A549 (cell line): ENCODE results near the gene NKIRAS1. TPM values are rescaled to one million over a fixed set of nuclear protein-coding genes. Genes with fewer than 3 reads are reported as not detected.

Experiments used
- ATAC-seq, 2 experiments: fragments of 200-7000 bp in 1 of 2; fragments of >200 bp in 1 of 2; cut with Nextera tagmentation in 1 of 2; cut with Tn5 transposase in 1 of 2; 3 replicates each; pipeline versions ENCODE4 v1.8.0 to v1.9.1; 2018 to 2020; ENCODE audit warnings: mild to moderate bottlenecking in 1 of 2, moderate library complexity in 1 of 2
- CTCF ChIA-PET: fragments of 300-600 bp; sonication (Branson Sonifier 250); formaldehyde crosslinking; extraction: SDS; loops from one replicate; lab custom pipeline; 2021; ENCODE audit warnings: antibody characterized with exemption, inconsistent platforms; lab: Yijun Ruan, JAX
- POLR2A ChIA-PET: fragments of 350-600 bp; formaldehyde crosslinking; extraction: SDS; loops from one replicate; lab custom pipeline; 2021; ENCODE audit warnings: antibody characterized with exemption, inconsistent platforms; lab: Yijun Ruan, JAX
- DNase-seq, 2 experiments: peaks; one replicate each; pipeline versions ENCODE4 v3.0.0 to v3.0.0-alpha.2; 2011 to 2016; ENCODE audit warnings: low read depth in 1 of 2, low spot score in 1 of 2
- FAIRE-seq: peaks from 2 replicates; lab custom pipeline; 2011; peaks lifted over from hg19 to GRCh38; lab: Jason Lieb, UNC
- H3K27ac ChIP-seq, 2 experiments: fragments of >200 bp; sonication (Bioruptor Twin); formaldehyde crosslinking; 3 replicates each; pipeline ENCODE4 v1.5.1; 2016 to 2017
- H3K4me1 ChIP-seq: fragments of >200 bp; sonication (Bioruptor Twin); formaldehyde crosslinking; 3 replicates; pipeline ENCODE4 v1.6.1; 2016
- H3K4me2 ChIP-seq: fragments of >200 bp; sonication (Bioruptor Twin); formaldehyde crosslinking; 3 replicates; pipeline ENCODE4 v1.6.1; 2016
- H3K4me3 ChIP-seq: fragments of >200 bp; sonication (Bioruptor Twin); formaldehyde crosslinking; 3 replicates; pipeline ENCODE4 v1.5.1; 2016
- H3K9me3 ChIP-seq: fragments of >200 bp; sonication (Bioruptor Twin); formaldehyde crosslinking; 3 replicates; pipeline ENCODE4 v1.6.1; 2016
- BHLHE40 ChIP-seq: IDR thresholded peaks from 2 replicates; pipeline ENCODE4 v1.6.1; 2012; ENCODE audit warnings: low read depth, low read length, inconsistent platforms
- CBX8 ChIP-seq: fragments of 200-600 bp; sonication (generic); IDR thresholded peaks from 2 replicates; pipeline ENCODE4 v1.6.1; 2016
- ESRRA ChIP-seq: fragments of 150-350 bp; IDR thresholded peaks from 2 replicates; pipeline ENCODE4 v1.6.1; 2014; ENCODE audit warnings: mild to moderate bottlenecking, low read length, borderline replicate concordance
- FOSL2 ChIP-seq, 2 experiments: fragments of 450-650 bp in 1 of 2; fragments of >200 bp in 1 of 2; sonication (Bioruptor Twin) in 1 of 2; formaldehyde crosslinking; IDR thresholded peaks; 2 replicates each; pipeline versions ENCODE4 v1.5.0 to v1.6.1; 2016 to 2020; ENCODE audit warnings: mild to moderate bottlenecking in 1 of 2, moderate library complexity in 1 of 2
- FOXS1 ChIP-seq: fragments of 250-450 bp; sonication (Bioruptor Pico); IDR thresholded peaks from 2 replicates; pipeline ENCODE4 v1.5.0; 2020; ENCODE audit warnings: mild to moderate bottlenecking, moderate library complexity
- KDM1A ChIP-seq: fragments of 200-600 bp; sonication (generic); IDR thresholded peaks from 2 replicates; pipeline ENCODE4 v1.6.1; 2016; ENCODE audit warnings: low read depth, mild to moderate bottlenecking
- MAFK ChIP-seq: fragments of 450-650 bp; IDR thresholded peaks from 2 replicates; pipeline ENCODE4 v1.6.1; 2014; ENCODE audit not compliant: partially characterized antibody
- MYC ChIP-seq: IDR thresholded peaks from 2 replicates; pipeline ENCODE4 v1.6.1; 2012; ENCODE audit warnings: mild to moderate bottlenecking, inconsistent platforms, low read length, improper control_type of control experiment, borderline replicate concordance
- NPAS2 ChIP-seq: fragments of 250-450 bp; sonication (Bioruptor Pico); IDR thresholded peaks from 2 replicates; pipeline ENCODE4 v1.8.0; 2022; ENCODE audit warnings: mild to moderate bottlenecking, moderate library complexity, borderline replicate concordance
- NR3C1 ChIP-seq: fragments of >200 bp; sonication (Bioruptor Twin); formaldehyde crosslinking; IDR thresholded peaks from 3 replicates; pipeline ENCODE4 v1.6.1; 2017
- PHF8 ChIP-seq: fragments of 200-600 bp; sonication (generic); IDR thresholded peaks from 2 replicates; pipeline ENCODE4 v1.6.1; 2016; ENCODE audit warnings: low read depth, mild to moderate bottlenecking, antibody characterized with exemption, moderate library complexity, borderline replicate concordance
- POLR2AphosphoS2 ChIP-seq: conservative IDR thresholded peaks from 2 replicates; pipeline ENCODE4 v1.6.1; 2012; ENCODE audit warnings: low read length, improper control_type of control experiment, inconsistent platforms
- RARB ChIP-seq: fragments of 250-450 bp; sonication (Bioruptor Pico); IDR thresholded peaks from 2 replicates; pipeline ENCODE4 v1.8.0; 2021; ENCODE audit warnings: mild to moderate bottlenecking, moderate library complexity
- ZFP36 ChIP-seq: fragments of 450-650 bp; IDR thresholded peaks from 2 replicates; pipeline ENCODE4 v1.6.1; 2014; ENCODE audit warnings: borderline replicate concordance; ENCODE audit not compliant: partially characterized antibody
- WGBS: methylation state at CpG from one replicate; pipeline ENCODE4 v1.1.6; 2017; ENCODE audit errors: missing lambda C conversion rate; 5-methylcytosine and 5-hydroxymethylcytosine counted together
- polyA plus RNA-seq, 4 experiments: library from polyadenylated mRNA; depleted of rRNA in 3 of 4; stranded (reverse); fragments of >200 nt; fragmentation: RNase III in 1 of 4; extraction: RNeasy Plus Mini Kit Qiagen cat#74134 plus additional on column Dnase treatment in 1 of 4; gene quantifications; 2 replicates in 3 of 4; 3 replicates in 1 of 4; pipeline ENCODE4 v1.2.3, GENCODE V29; 2011 to 2017
- TF ChIP-seq, protein P1 (sequence below): fragments of >200 bp; sonication (Bioruptor Twin); formaldehyde crosslinking; IDR thresholded peaks from 3 replicates; pipeline ENCODE4 v1.6.1; 2016
- TF ChIP-seq, protein P2 (sequence below): fragments of >200 bp; sonication (Bioruptor Twin); formaldehyde crosslinking; IDR thresholded peaks from 2 replicates; pipeline ENCODE4 v1.6.1; 2016
- TF ChIP-seq, protein P3 (sequence below): fragments of 200-600 bp; sonication (generic); IDR thresholded peaks from 2 replicates; pipeline ENCODE4 v1.6.1; 2016; ENCODE audit warnings: antibody characterized with exemption, mild to moderate bottlenecking, moderate library complexity
- TF ChIP-seq, protein P4 (sequence below): fragments of 250-450 bp; sonication (Bioruptor Pico); IDR thresholded peaks from 2 replicates; pipeline ENCODE4 v1.5.0; 2020; ENCODE audit warnings: low read depth, mild to moderate bottlenecking, moderate library complexity
- TF ChIP-seq, protein P5 (sequence below): IDR thresholded peaks from 2 replicates; pipeline ENCODE4 v1.6.1; 2012; ENCODE audit warnings: low read depth, borderline replicate concordance
- TF ChIP-seq, protein P6 (sequence below): IDR thresholded peaks from 2 replicates; pipeline ENCODE4 v1.6.1; 2012

Gene NKIRAS1
- polyA plus RNA-seq, 2 of the 4 experiments (the other 2 are of a cell fraction) = 15.5 to 16.8 TPM

DNA sequence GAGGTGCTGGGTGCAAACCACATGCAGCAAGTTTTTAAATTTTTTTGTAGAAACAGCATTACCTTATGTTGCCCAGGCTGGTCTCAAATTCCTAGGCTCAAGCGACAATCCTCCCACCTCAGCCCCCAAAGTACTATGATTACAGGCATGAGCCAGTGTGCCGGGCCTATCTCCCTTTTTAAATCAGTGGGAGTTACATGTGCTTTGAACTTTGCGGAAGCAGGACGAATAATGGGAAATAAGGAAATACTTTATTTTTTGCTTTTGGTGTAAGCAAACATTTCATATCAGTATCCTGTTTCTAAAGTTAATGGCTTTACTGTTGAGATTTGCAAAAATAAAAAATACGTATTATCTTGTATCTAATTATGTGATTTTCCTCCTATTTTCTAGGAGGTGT, 37.4 kb upstream of the NKIRAS1 start:
- ChIA-PET POLR2A (no interaction called here), CTCF (interaction anchor here (1.4 kb wide), 1 partner anchor 45 kb away, joined by 5 read pairs; no protein-coding TSS in a partner anchor)
- H3K9me3 ChIP-seq = no peaks in the 10 kb centered on the region
- no peak overlapping the region for H3K27ac ChIP-seq
- WGBS = 92% methylated on average over 5 of the region's 5 CpGs
- TF ChIP-seq, protein P1, sequence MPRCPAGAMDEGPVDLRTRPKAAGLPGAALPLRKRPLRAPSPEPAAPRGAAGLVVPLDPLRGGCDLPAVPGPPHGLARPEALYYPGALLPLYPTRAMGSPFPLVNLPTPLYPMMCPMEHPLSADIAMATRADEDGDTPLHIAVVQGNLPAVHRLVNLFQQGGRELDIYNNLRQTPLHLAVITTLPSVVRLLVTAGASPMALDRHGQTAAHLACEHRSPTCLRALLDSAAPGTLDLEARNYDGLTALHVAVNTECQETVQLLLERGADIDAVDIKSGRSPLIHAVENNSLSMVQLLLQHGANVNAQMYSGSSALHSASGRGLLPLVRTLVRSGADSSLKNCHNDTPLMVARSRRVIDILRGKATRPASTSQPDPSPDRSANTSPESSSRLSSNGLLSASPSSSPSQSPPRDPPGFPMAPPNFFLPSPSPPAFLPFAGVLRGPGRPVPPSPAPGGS = no peak
- TF ChIP-seq POLR2AphosphoS2 (no peak), CBX8 (no peak), FOSL2 (IDR thresholded peaks at IDR 0.05) (no peak), FOSL2 (CRISPR knock-in tag; IDR thresholded peaks at IDR 0.05) (no peak), BHLHE40 (no peak), RARB (CRISPR knock-in tag) (no peak), ZFP36 (no peak)
- TF ChIP-seq, protein P2, sequence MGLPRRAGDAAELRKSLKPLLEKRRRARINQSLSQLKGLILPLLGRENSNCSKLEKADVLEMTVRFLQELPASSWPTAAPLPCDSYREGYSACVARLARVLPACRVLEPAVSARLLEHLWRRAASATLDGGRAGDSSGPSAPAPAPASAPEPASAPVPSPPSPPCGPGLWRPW = no peak
- TF ChIP-seq, protein P3, sequence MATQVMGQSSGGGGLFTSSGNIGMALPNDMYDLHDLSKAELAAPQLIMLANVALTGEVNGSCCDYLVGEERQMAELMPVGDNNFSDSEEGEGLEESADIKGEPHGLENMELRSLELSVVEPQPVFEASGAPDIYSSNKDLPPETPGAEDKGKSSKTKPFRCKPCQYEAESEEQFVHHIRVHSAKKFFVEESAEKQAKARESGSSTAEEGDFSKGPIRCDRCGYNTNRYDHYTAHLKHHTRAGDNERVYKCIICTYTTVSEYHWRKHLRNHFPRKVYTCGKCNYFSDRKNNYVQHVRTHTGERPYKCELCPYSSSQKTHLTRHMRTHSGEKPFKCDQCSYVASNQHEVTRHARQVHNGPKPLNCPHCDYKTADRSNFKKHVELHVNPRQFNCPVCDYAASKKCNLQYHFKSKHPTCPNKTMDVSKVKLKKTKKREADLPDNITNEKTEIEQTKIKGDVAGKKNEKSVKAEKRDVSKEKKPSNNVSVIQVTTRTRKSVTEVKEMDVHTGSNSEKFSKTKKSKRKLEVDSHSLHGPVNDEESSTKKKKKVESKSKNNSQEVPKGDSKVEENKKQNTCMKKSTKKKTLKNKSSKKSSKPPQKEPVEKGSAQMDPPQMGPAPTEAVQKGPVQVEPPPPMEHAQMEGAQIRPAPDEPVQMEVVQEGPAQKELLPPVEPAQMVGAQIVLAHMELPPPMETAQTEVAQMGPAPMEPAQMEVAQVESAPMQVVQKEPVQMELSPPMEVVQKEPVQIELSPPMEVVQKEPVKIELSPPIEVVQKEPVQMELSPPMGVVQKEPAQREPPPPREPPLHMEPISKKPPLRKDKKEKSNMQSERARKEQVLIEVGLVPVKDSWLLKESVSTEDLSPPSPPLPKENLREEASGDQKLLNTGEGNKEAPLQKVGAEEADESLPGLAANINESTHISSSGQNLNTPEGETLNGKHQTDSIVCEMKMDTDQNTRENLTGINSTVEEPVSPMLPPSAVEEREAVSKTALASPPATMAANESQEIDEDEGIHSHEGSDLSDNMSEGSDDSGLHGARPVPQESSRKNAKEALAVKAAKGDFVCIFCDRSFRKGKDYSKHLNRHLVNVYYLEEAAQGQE = no peak
- no peak for DNase-seq
- H3K4me1 ChIP-seq = peaks cover 25% of the 10 kb centered on the region
- ATAC-seq = no peak
- H3K4me3 ChIP-seq = no peak overlapping the region
- FAIRE-seq = no peak
- no peak overlapping the region for H3K4me2 ChIP-seq

DNA sequence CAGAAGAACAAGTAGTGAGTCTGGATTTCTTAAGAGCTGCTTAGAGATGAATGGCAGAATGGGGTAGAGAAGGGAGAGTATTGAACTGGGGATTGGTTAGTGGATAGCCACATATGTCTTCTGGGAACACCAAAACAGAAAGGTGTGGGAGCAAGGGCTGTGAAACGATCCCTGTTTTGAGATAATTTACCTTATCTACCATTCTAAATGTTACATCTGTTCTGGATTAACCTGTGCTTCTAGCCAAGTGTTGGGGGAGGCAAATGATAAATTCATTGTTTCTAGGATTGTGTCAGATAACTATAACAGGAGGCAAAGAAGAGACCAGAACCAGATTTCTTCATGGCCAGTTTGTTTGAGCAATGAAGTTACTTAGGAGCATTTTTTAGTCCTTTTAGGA, 36.7 kb upstream of the NKIRAS1 start:
- H3K4me2 ChIP-seq = no peak overlapping the region
- no peak overlapping the region for H3K4me3 ChIP-seq
- POLR2A ChIA-PET = interaction anchor here (0.7 kb wide), 1 partner anchor 15 kb away, joined by 4 read pairs; no protein-coding TSS in a partner anchor
- H3K4me1 ChIP-seq = peaks cover 19% of the 10 kb centered on the region; the same call in 2 of the 3 replicates
- no peak overlapping the region; a peak in 1 of 6 replicates for H3K27ac ChIP-seq
- WGBS = 77% methylated on average over 1 of the region's 1 CpG
- ATAC-seq = no peak
- no peak for FAIRE-seq
- CTCF ChIA-PET = no interaction called here
- no peak for DNase-seq
- H3K9me3 ChIP-seq = no peaks in the 10 kb centered on the region
- TF ChIP-seq, protein P4, sequence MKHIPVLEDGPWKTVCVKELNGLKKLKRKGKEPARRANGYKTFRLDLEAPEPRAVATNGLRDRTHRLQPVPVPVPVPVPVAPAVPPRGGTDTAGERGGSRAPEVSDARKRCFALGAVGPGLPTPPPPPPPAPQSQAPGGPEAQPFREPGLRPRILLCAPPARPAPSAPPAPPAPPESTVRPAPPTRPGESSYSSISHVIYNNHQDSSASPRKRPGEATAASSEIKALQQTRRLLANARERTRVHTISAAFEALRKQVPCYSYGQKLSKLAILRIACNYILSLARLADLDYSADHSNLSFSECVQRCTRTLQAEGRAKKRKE (CRISPR knock-in tag) = no peak
- no peak for TF ChIP-seq KDM1A
- no peak for TF ChIP-seq ESRRA
- no peak for TF ChIP-seq MAFK
- no peak for TF ChIP-seq FOXS1 (CRISPR knock-in tag)
- TF ChIP-seq, protein P5, sequence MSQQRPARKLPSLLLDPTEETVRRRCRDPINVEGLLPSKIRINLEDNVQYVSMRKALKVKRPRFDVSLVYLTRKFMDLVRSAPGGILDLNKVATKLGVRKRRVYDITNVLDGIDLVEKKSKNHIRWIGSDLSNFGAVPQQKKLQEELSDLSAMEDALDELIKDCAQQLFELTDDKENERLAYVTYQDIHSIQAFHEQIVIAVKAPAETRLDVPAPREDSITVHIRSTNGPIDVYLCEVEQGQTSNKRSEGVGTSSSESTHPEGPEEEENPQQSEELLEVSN = no peak
- TF ChIP-seq MYC = no peak
- TF ChIP-seq PHF8 = no peak
- TF ChIP-seq NR3C1 = no peak
- TF ChIP-seq NPAS2 = no peak
- TF ChIP-seq, protein P6, sequence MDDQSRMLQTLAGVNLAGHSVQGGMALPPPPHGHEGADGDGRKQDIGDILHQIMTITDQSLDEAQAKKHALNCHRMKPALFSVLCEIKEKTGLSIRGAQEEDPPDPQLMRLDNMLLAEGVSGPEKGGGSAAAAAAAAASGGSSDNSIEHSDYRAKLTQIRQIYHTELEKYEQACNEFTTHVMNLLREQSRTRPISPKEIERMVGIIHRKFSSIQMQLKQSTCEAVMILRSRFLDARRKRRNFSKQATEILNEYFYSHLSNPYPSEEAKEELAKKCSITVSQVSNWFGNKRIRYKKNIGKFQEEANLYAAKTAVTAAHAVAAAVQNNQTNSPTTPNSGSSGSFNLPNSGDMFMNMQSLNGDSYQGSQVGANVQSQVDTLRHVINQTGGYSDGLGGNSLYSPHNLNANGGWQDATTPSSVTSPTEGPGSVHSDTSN = no peak
